ENCODE measurements around the gene GPRC6A.

The GPRC6A gene

DNA sequence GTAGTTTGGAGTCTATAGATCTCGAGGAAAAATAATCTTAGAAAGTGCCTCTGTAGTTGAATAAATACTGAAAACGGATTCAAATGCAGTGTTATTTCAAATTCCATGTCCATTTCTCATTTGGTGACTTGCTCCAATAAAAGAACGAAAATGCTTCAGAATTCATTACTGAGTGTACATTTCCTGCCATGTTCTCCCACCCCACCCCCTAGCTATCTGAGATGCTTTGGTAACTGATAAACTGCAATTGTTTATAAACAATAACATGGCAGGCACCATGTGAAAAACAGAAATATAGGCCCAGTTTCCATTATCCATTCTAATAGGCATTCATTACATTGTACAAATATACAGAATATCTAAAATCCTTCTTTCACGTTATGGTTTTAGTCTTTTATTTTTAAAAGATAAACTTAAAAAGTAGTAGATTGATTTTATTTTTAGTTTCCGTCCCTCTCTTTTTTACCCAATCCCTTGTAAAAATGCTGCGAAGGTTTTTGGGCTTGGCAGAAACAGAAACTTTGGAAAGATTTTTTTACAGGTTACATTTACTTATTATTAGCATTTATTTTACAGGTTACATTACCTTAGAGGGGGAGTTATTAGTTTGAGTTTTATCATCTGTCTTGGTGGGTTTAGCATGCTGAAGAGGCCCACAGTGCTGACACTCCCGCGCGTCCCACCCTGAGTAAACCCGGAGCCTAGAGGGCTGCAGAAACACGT, 64.8 kb downstream of the GPRC6A start:
- Mint-ChIP-seq H3K27me3 (peaks cover 48% of the 10 kb centered on the region), H3K4me1 (peaks cover 16% of the 10 kb centered on the region), H3K9me3 (no peaks in the 10 kb centered on the region), H3K27ac (no peak overlapping the region), H3K4me3 (peak overlapping the region in 1 of 2 donors; percentile 4)
- DNase-seq (no peak), ATAC-seq (no peak)

GRCh38 chr6:116763048-116763447, 65.8 kb downstream of the GPRC6A start:
- Mint-ChIP-seq H3K27me3 (peaks cover 50% of the 10 kb centered on the region), H3K27ac (no peak overlapping the region), H3K4me1 (peaks cover 16% of the 10 kb centered on the region), H3K9me3 (no peaks in the 10 kb centered on the region), H3K4me3 (no peak overlapping the region)
- ATAC-seq (no peak), DNase-seq (no peak)

- Mint-ChIP-seq H3K27ac (no peak overlapping the region), H3K27me3 (peaks cover 53% of the 10 kb centered on the region), H3K4me1 (peaks cover 16% of the 10 kb centered on the region), H3K4me3 (no peak overlapping the region), H3K9me3 (no peaks in the 10 kb centered on the region)
- DNase-seq (no peak), ATAC-seq (no peak)
Measured at GRCh38 chr6:116762235-116762634, 66.6 kb downstream of the GPRC6A start.

- DNase-seq (no peak), ATAC-seq (no peak)
- H3K4me3 Mint-ChIP-seq = no peak overlapping the region
- H3K4me1 Mint-ChIP-seq = peaks cover 16% of the 10 kb centered on the region
- no peaks in the 10 kb centered on the region for H3K9me3 Mint-ChIP-seq
- no peak overlapping the region for H3K27ac Mint-ChIP-seq
- peaks cover 48% of the 10 kb centered on the region for H3K27me3 Mint-ChIP-seq
Measured at GRCh38 chr6:116761779-116762178, 67.1 kb downstream of the GPRC6A start.

- no peak overlapping the region for H3K27ac Mint-ChIP-seq
- DNase-seq = no peak
- H3K9me3 Mint-ChIP-seq = peaks cover 8 to 14% of the 10 kb centered on the region in 2 donors
- no peaks in the 10 kb centered on the region for H3K27me3 Mint-ChIP-seq
- ATAC-seq = no peak
- H3K4me3 Mint-ChIP-seq = no peak overlapping the region
- no peaks in the 10 kb centered on the region for H3K4me1 Mint-ChIP-seq
Measured at GRCh38 chr6:116745176-116745575, 83.7 kb downstream of the GPRC6A start.
